HepG2 (cell line): ENCODE measurements around the gene CD44. TPM values are rescaled to one million over a fixed set of nuclear protein-coding genes. Genes with fewer than 3 reads are reported as not detected.

ENCODE experiments used
- ATAC-seq: fragments of 200-7000 bp; cut with Tn5 transposase; 3 replicates; pipeline ENCODE4 v1.9.1; 2020; ENCODE audit warnings: mild to moderate bottlenecking, moderate library complexity
- BruUV-seq: library from RNA; stranded (reverse); fragments of 400-500 nt; replicated peaks from 2 replicates; lab custom pipeline; 2021; lab: Mats Ljungman, UMichigan
- CTCF ChIA-PET: fragments of 300-600 bp; formaldehyde crosslinking; extraction: SDS; loops from one replicate; lab custom pipeline; 2021; ENCODE audit warnings: low total read pairs, inconsistent platforms, low intra/inter-chr PET ratio; lab: Yijun Ruan, JAX
- POLR2A ChIA-PET: fragments of 350-600 bp; sonication (Branson Sonifier 250); formaldehyde crosslinking; loops from one replicate; lab custom pipeline; 2020; ENCODE audit warnings: antibody characterized with exemption, inconsistent platforms; lab: Yijun Ruan, JAX
- DNase-seq: peaks from one replicate; pipeline ENCODE4 v3.0.0-alpha.2; 2015; ENCODE audit warnings: low spot score
- FAIRE-seq: peaks from 3 replicates; lab custom pipeline; 2011; peaks lifted over from hg19 to GRCh38; lab: Jason Lieb, UNC
- H2AFZ ChIP-seq: one replicate; pipeline ENCODE4 v1.6.1; 2011; ENCODE audit warnings: low read length, inconsistent platforms
- H3K27ac ChIP-seq: fragments of 300-600 bp; 3 replicates; pipeline ENCODE4 v1.8.0; 2011; ENCODE audit warnings: mixed run types, mild to moderate bottlenecking, mixed read lengths, low read length, inconsistent platforms; ENCODE audit not compliant: insufficient read depth; ENCODE audit errors: extremely low read length
- H3K27me3 ChIP-seq, 2 experiments: fragments of 200-600 bp in 1 of 2; 2 replicates in 1 of 2; 3 replicates in 1 of 2; pipeline versions ENCODE4 v1.6.0 to v1.8.0; 2011; ENCODE audit warnings: low read length in 2 of 2, mild to moderate bottlenecking in 2 of 2, moderate library complexity in 2 of 2, inconsistent platforms in 1 of 2; ENCODE audit not compliant: insufficient read depth in 2 of 2, control insufficient read depth in 1 of 2
- H3K36me3 ChIP-seq, 2 experiments: fragments of 200-600 bp in 1 of 2; replicated peaks in 1 of 2; 2 replicates in 1 of 2; 3 replicates in 1 of 2; pipeline versions ENCODE4 v1.5.1 to v1.8.0; 2011; ENCODE audit warnings: low read length in 2 of 2, inconsistent platforms in 1 of 2; ENCODE audit not compliant: insufficient read depth in 2 of 2, control insufficient read depth in 1 of 2
- H3K4me1 ChIP-seq: 2 replicates; pipeline ENCODE4 v1.5.1; 2012; ENCODE audit warnings: low read length, inconsistent platforms; ENCODE audit not compliant: insufficient read depth
- H3K4me2 ChIP-seq: 2 replicates; pipeline ENCODE4 v1.6.0; 2011; ENCODE audit warnings: low read depth, low read length, inconsistent platforms
- H3K4me3 ChIP-seq, 3 experiments: fragments of 200-600 bp in 1 of 3; sonication (generic), shearing (Covaris generic) in 1 of 3; replicated peaks in 1 of 3; 2 replicates each; pipeline ENCODE4 v1.5.1; 2011 to 2016; ENCODE audit warnings: low read length in 3 of 3, inconsistent platforms in 2 of 3, low read depth in 2 of 3, mild to moderate bottlenecking in 2 of 3, control low read depth in 1 of 3, mixed read lengths in 1 of 3; ENCODE audit not compliant: insufficient read depth in 1 of 3
- H3K79me2 ChIP-seq: one replicate; pipeline ENCODE4 v1.6.1; 2011; ENCODE audit warnings: low read length, inconsistent platforms; ENCODE audit not compliant: insufficient read depth
- H3K9ac ChIP-seq: 2 replicates; pipeline ENCODE4 v1.6.0; 2011; ENCODE audit warnings: mild to moderate bottlenecking, low read depth, low read length, inconsistent platforms; ENCODE audit not compliant: insufficient read depth
- H3K9me3 ChIP-seq: 2 replicates; pipeline ENCODE4 v1.5.1; 2012; ENCODE audit warnings: mild to moderate bottlenecking, low read length
- H4K20me1 ChIP-seq: 2 replicates; pipeline ENCODE4 v1.6.0; 2011; ENCODE audit warnings: inconsistent platforms, mild to moderate bottlenecking, low read length, moderate library complexity; ENCODE audit not compliant: insufficient read depth
- GLI4 ChIP-seq: sonication (generic); formaldehyde crosslinking; IDR thresholded peaks from 2 replicates; pipeline ENCODE4 v1.5.1; 2020; ENCODE audit warnings: missing genetic modification reagents, mild to moderate bottlenecking, moderate library complexity, borderline replicate concordance
- KLF13 ChIP-seq: sonication (generic); formaldehyde crosslinking; IDR thresholded peaks from 2 replicates; pipeline ENCODE4 v1.4.0; 2020; ENCODE audit warnings: mild to moderate bottlenecking, missing genetic modification reagents
- MTF1 ChIP-seq: sonication (generic); formaldehyde crosslinking; IDR thresholded peaks from 2 replicates; pipeline ENCODE4 v1.5.0; 2020; ENCODE audit warnings: missing genetic modification reagents
- NKX3-1 ChIP-seq: sonication (generic); formaldehyde crosslinking; IDR thresholded peaks from 2 replicates; pipeline ENCODE4 v1.5.0; 2020; ENCODE audit warnings: missing genetic modification reagents
- PTBP1 ChIP-seq: fragments of 200-400 bp; formaldehyde crosslinking; IDR thresholded peaks from 2 replicates; pipeline ENCODE4 v1.6.1; 2018; ENCODE audit warnings: low read length, low read depth; ENCODE audit not compliant: poor library complexity, severe bottlenecking
- RBFOX2 ChIP-seq: fragments of 200-400 bp; formaldehyde crosslinking; IDR thresholded peaks from 2 replicates; pipeline ENCODE4 v1.6.1; 2017; ENCODE audit warnings: low read depth, mild to moderate bottlenecking, low read length
- RELA ChIP-seq: sonication (generic); formaldehyde crosslinking; IDR thresholded peaks from 2 replicates; pipeline ENCODE4 v1.4.0; 2020; ENCODE audit warnings: missing genetic modification reagents
- TBX3 ChIP-seq: fragments of 450-650 bp; IDR thresholded peaks from 2 replicates; pipeline ENCODE4 v1.6.1; 2017; ENCODE audit warnings: antibody characterized with exemption, mild to moderate bottlenecking, inconsistent platforms, borderline replicate concordance
- TCF7 ChIP-seq: sonication (generic); IDR thresholded peaks from 2 replicates; pipeline ENCODE4 v1.6.1; 2016; ENCODE audit warnings: antibody characterized with exemption, low read depth
- ZIK1 ChIP-seq: sonication (generic); formaldehyde crosslinking; IDR thresholded peaks from 2 replicates; pipeline ENCODE4 v1.5.0; 2020; ENCODE audit warnings: mild to moderate bottlenecking, low read depth, missing genetic modification reagents, borderline replicate concordance
- ZNF292 ChIP-seq: sonication (generic); formaldehyde crosslinking; IDR thresholded peaks from 2 replicates; pipeline ENCODE4 v1.8.1; 2022; ENCODE audit warnings: mild to moderate bottlenecking, low read depth, missing genetic modification reagents, borderline replicate concordance
- ZNF382 ChIP-seq: sonication (generic); formaldehyde crosslinking; IDR thresholded peaks from 2 replicates; pipeline ENCODE4 v1.5.0; 2020; ENCODE audit warnings: missing genetic modification reagents, mild to moderate bottlenecking, borderline replicate concordance
- ZNF549 ChIP-seq: sonication (generic); formaldehyde crosslinking; IDR thresholded peaks from 2 replicates; pipeline ENCODE4 v1.5.0; 2020; ENCODE audit warnings: missing genetic modification reagents
- WGBS: methylation state at CpG from one replicate; pipeline ENCODE4 v1.1.6; 2017; ENCODE audit warnings: low lambda C conversion rate; 5-methylcytosine and 5-hydroxymethylcytosine counted together
- in situ Hi-C: cut with HindIII; loops from 2 replicates; pipeline ENCODE4 v1.10.0; 2017; ENCODE audit warnings: low pct_unique_long_range_greater_than_20kb; ENCODE audit not compliant: extremely low pct_ligation_motif_present
- intact Hi-C: fragments of 100-400 bp; cut with micrococcal nuclease; formaldehyde crosslinking; loops from one replicate; pipeline ENCODE4 v1.10.0; 2022; ENCODE audit not compliant: unreplicated experiment
- polyA plus RNA-seq, 8 experiments: library from polyadenylated mRNA; depleted of rRNA in 3 of 8; stranded (reverse) in 7 of 8; unstranded in 1 of 8; fragments of >200 nt; fragmentation: Illumina TruSeq in 4 of 8; extraction: Trizol in 4 of 8; gene quantifications; 2 replicates each; pipeline versions ENCODE4 v1.2.1 to v1.2.3, GENCODE V29; 2011 to 2016; ENCODE audit warnings: low read depth in 4 of 8, missing spikeins in 1 of 8, mixed read lengths in 1 of 8; ENCODE audit not compliant: insufficient read depth in 1 of 8
- total RNA-seq, 5 experiments: library from RNA; depleted of rRNA; stranded (reverse); fragments of >200 nt; fragmentation: Illumina TruSeq; extraction: Trizol; gene quantifications; 2 replicates each; pipeline ENCODE4 v1.2.3, GENCODE V29; 2016; ENCODE audit warnings: low read depth in 1 of 5
- TF ChIP-seq, protein P1 (sequence below): sonication (generic); formaldehyde crosslinking; IDR thresholded peaks from 2 replicates; pipeline ENCODE4 v1.4.0; 2020; ENCODE audit warnings: low read depth, mild to moderate bottlenecking, missing genetic modification reagents
- TF ChIP-seq, protein P2 (sequence below): sonication (generic); formaldehyde crosslinking; IDR thresholded peaks from 2 replicates; pipeline ENCODE4 v1.4.0; 2020; ENCODE audit warnings: missing genetic modification reagents

Gene CD44
- total and polyA plus RNA-seq, 2 of the 13 experiments (the other 11 are each of a cell fraction or from before 2014, with no cell fraction given): 0.02 to 0.11 TPM

DNA sequence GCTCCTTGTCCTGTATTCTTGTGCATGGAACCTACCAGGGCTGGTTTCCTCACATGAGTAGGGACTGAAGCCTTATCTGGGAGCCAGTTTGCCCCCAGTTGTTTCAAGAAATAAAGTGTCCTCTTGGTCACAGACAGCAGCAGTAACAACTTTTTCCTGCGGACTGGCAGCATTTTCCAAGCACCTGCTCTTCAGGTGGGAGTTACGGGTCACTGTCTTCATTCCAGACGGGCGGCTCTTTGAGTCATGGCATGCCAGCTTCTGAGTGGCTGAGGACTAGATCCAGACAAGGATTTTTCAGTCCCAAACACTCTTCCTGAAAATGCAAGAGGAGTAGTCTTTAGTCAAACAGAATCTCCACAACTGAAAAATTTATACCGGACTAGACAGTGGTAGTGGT lies 2.7 kb upstream of the CD44 start:
- Histone ChIP-seq H4K20me1 (no peaks in the 10 kb centered on the region), H3K36me3 (no peaks in the 10 kb centered on the region), H3K9ac (no peak overlapping the region), H3K4me3 (no peak overlapping the region), H3K4me1 (peaks cover 9% of the 10 kb centered on the region; the same call in 1 of the 2 replicates), H3K27ac (no peak overlapping the region), H2AFZ (no peak overlapping the region), H3K79me2 (no peaks in the 10 kb centered on the region)
- intact Hi-C loops (no loop called here), in situ Hi-C loops (no loop called here)
- ATAC-seq (no peak), FAIRE-seq (no peak), DNase-seq (no peak)
- no TSS peak for BruUV-seq
- WGBS: 61% methylated on average over 5 of the region's 5 CpGs
- no peak for TF ChIP-seq TBX3
- no peak for TF ChIP-seq PTBP1
- TF ChIP-seq RELA: no peak
- TF ChIP-seq, protein P1, sequence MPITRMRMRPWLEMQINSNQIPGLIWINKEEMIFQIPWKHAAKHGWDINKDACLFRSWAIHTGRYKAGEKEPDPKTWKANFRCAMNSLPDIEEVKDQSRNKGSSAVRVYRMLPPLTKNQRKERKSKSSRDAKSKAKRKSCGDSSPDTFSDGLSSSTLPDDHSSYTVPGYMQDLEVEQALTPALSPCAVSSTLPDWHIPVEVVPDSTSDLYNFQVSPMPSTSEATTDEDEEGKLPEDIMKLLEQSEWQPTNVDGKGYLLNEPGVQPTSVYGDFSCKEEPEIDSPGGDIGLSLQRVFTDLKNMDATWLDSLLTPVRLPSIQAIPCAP (CRISPR knock-in tag): no peak
- TF ChIP-seq TCF7: no peak
- TF ChIP-seq ZNF292 (CRISPR knock-in tag): no peak
- no peak for TF ChIP-seq MTF1 (CRISPR knock-in tag)
- TF ChIP-seq RBFOX2: no peak
- TF ChIP-seq, protein P2, sequence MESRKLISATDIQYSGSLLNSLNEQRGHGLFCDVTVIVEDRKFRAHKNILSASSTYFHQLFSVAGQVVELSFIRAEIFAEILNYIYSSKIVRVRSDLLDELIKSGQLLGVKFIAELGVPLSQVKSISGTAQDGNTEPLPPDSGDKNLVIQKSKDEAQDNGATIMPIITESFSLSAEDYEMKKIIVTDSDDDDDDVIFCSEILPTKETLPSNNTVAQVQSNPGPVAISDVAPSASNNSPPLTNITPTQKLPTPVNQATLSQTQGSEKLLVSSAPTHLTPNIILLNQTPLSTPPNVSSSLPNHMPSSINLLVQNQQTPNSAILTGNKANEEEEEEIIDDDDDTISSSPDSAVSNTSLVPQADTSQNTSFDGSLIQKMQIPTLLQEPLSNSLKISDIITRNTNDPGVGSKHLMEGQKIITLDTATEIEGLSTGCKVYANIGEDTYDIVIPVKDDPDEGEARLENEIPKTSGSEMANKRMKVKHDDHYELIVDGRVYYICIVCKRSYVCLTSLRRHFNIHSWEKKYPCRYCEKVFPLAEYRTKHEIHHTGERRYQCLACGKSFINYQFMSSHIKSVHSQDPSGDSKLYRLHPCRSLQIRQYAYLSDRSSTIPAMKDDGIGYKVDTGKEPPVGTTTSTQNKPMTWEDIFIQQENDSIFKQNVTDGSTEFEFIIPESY (CRISPR knock-in tag): no peak
- TF ChIP-seq GLI4: no peak
- TF ChIP-seq KLF13 (CRISPR knock-in tag): no peak
- TF ChIP-seq ZIK1 (CRISPR knock-in tag): no peak
- TF ChIP-seq ZNF382 (CRISPR knock-in tag): no peak
- TF ChIP-seq NKX3-1 (CRISPR knock-in tag): no peak
- TF ChIP-seq ZNF549: no peak
- TF ChIP-seq, all 625 proteins: peak for 0
- no peak overlapping the region for H3K4me2 ChIP-seq
- ChIA-PET CTCF (no interaction called here), POLR2A (no interaction called here)
- peaks cover 4 to 40% of the 10 kb centered on the region in 2 experiments; a peak in 3 of 5 replicates for H3K27me3 ChIP-seq
- H3K9me3 ChIP-seq: no peaks in the 10 kb centered on the region
